Raji (cell line): Measurements from ENCODE around the gene SIRPB2.

Experiments used
- POLR2A ChIP-seq: IDR thresholded peaks from 2 replicates; pipeline ENCODE4 v1.6.1; 2011; ENCODE audit warnings: low read depth, low read length, control low read depth; ENCODE audit not compliant: insufficient read depth

Gene SIRPB2

DNA sequence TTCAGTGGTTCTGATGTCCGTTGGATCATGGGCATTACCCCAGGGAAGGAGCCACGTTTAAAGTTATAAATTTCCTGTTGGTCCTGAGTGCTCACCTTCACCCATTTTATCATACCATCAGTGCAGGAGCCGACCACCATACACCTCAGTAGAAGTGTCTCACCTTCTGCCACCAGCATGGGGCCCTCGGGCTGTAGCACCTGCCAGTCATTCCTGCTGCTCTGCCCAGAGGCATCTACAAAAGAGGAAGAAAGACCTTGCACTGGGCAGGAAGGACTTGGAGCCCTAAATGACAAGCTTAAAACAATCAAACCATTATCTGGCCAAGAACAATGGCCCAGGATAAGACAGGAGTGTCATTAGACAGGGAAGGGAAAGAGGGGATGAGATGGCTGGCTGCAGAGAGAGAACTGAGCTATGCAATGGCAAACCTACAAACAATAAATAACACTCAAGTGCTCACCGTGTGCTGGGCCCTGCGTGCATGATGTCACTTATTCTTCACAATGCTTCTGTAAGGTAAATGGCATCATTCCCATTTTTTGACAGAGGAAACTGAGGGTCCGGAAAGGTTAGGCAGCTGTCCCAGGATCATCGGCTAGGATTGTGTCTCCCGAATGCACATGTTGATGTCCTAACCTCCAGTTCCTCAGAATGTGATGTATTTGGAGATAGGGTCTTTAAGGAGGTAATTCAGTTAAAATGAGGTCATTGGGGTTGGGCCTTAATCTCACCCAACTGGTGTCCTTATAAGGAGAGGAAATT, 11.2 kb downstream of the SIRPB2 start:
- TF ChIP-seq POLR2A, result no peak

GRCh38 chr20:1478566-1478965, 12.7 kb downstream of the SIRPB2 start:
- no peak for TF ChIP-seq POLR2A

DNA sequence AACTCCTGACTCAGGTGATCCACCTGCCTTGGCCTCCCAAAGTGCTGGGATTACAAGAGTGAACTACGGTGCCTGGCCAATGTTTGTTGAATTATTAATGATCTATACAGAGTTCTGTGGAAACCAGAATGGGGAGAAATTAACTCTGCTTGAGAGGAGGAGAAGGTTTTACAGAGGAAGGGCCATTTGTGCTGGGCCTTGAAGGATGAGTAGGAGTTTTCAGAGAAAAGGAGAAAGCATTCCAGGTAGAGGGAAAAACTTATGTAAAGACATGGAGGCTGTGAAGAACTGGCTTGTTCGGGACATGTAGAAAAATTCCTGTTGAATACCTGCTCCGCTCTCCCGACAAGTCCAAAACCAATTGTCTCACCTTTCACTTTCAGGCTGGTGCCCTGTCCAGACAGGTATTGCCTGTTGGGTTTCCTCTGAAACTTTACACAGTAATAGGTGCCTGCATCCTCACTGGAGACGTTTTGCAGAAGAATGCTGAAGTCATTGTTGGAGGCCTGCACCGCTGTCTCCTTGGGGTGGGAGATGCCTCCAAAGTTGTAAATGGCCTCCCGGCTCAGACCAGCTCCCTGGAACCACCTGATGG, 13.2 kb downstream of the SIRPB2 start:
- no peak for TF ChIP-seq POLR2A

- TF ChIP-seq POLR2A, result no peak
Observed at GRCh38 chr20:1474817-1475603, 16.2 kb downstream of the SIRPB2 start.

GRCh38 chr20:1474325-1474724, 16.9 kb downstream of the SIRPB2 start:
- TF ChIP-seq POLR2A, result no peak

DNA sequence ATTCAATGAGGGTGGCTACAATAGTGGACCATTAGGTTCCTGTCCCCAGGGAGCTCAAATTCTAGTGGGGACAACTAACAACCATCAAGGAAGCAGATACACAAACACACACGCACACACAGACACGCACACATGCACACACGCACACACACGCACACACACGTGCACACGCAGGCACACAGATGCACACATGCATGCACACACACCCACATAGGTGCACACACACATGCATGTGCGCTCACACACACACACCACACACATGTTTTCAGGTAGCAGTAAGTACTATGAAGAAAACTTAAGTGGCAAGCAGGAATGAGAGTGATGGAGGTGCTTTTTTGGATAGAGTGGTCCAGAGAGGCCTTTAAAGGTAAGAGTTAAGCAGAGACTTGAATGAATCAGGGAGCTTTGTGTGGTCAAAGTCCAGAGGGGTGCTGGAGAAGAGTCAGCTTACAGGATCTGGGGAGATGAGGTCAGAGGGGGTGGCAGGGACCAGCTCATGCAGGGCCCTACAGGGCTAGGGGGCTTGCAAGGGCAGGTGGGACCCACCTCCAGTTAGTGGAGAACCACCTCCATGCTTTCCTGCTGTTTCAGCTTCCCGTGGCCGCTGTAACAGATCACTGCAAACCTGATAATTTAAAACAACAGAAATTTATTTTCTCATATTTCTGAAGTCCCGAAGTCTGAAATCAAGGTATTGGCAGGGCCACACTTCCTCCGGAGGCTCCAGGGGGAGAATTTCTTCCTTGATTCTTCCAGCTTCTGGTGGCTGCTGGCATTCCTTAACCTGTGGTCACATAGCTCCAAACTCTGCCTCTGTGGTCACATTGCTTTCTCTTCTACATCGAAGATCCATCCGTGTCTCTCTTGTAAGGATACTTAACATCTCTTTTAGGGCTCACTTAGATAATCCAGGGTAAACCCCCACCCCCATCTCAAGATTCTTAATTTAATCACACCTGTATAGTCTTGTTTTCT, 17.7 kb downstream of the SIRPB2 start:
- no peak for TF ChIP-seq POLR2A

DNA sequence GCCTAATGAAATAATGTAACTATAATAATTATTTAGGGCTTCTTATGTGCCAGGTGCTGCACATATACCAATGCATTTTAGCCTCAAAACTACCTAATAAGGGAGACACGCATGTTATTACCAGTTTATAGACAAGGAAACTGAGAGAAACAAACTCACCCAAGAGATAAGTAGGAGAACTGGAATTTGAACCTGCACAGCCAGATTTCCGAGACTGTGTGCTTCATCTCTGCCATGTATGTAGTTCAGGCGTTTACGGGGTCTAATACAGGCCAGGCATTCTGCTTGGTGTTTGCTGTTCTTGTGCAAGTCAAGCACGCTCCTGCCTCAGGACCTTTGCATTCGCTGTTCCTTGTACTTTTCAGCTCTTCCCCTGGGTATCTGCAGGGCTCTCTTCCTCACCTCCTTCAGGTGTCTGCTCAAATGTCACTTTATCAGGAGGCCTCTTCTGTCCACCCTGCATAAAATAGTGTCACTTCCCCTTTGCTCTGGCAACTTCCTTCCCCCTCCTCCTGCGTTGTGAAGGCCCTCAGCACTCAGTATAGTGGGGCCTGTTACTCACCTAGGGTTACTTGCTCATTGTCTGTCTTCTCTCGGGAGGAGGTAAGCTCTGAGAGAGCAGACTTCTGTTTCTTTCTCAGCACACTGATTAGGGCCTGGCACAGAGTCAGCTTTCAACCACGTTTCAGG, 18.5 kb downstream of the SIRPB2 start:
- TF ChIP-seq POLR2A, result no peak

DNA sequence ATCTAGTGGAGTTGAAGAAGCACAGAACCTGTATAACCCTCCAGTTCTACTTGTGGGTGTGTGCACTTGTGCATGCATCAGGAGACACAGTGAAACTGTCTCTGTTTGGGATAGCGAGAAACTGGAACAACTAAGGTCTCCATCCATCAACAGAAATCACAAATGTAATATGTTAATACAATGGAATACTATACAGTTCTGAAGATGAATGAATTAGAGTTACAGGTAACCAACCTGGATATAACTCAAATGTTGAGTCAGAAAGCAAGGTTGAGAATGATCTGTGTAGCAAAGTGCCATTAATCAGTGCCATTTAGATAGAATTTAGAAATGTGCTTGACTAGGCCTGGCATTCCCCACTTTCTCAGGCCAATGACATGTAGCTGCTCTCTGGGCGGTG, 20.0 kb downstream of the SIRPB2 start:
- no peak for TF ChIP-seq POLR2A

DNA sequence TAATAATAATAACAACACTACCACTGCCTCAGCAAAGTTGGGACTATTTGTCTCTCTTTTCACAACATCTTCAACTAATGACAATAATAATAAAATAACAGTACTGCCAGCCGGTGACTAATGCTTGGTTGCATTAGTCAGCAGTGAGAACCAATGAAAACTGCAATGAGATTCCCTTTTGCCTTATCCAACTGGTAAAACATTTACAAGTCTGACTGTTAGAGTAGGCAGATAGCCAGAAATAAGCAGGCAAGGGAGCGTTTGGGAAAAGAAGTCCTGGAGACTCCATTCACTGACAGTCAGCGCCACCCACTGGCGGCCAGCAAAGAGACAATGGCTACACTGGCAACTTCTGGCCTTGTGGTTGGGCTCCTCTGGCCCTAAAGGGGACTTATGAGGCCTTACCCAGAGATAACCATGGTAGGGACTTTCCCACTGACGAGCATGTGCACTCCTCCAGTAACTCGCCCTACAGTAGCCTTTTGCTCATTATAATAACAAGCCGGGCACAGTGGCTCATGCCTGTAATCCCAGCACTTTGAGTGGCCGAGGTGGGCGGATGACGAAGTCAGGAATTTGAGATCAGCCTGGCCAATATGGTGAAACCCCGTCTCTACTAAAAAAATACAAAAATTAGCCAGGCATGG, 21.2 kb downstream of the SIRPB2 start:
- TF ChIP-seq POLR2A, result no peak

DNA sequence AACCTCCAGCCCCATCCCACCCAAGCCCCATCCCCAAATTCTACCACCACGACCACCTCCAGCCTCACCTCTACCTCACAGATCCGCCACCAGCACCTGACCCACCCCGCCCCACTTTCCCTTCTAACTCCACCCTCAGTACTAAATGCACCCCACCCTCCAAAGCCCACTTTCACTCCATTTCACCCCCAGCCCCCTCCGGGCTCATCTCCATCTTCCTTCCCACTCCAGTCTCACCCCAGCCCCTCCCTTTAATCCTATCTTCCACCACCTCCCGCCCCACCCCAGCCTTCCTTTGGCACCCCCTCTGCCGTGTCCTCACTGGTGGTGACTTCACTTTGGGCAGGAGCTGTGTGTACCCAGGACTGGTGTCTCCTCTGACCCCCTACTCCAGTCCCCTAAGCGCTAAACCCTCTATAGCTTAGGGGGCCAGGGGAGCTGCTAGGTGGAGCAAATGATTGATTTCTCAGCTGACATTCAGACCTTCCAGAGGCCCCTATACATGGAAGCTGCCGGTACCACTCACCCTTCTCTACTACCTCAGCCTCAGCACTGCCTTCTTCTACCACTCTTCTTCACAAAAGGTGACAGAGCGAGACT, 21.8 kb downstream of the SIRPB2 start:
- TF ChIP-seq POLR2A, result no peak

DNA sequence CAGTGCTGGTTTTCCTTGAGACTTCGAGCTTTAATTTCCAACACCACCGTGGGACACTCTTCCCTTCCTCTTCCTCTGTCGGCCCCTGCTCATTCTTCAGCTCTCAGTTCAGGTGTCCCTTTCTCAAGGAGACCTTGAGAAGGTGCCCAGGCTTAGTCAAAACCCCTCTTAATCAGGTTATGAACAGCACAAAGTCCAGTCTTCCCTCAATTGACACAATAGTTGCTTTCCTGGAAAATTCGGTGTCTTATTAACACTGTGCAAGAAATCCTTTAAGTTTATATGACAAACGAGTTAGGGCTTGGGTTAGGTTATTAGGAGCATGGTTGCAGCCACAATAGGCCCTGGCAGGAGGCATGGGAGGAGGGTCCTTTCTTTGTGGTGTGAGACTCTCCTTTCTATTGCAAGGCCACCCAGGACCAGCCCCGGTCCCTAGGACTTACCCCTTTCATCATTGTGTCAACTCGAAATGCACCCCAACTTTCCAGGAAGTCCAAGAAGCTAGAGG, 23.0 kb downstream of the SIRPB2 start:
- no peak for TF ChIP-seq POLR2A

- TF ChIP-seq POLR2A, result no peak
Observed at GRCh38 chr20:1467355-1468116, 23.7 kb downstream of the SIRPB2 start.

DNA sequence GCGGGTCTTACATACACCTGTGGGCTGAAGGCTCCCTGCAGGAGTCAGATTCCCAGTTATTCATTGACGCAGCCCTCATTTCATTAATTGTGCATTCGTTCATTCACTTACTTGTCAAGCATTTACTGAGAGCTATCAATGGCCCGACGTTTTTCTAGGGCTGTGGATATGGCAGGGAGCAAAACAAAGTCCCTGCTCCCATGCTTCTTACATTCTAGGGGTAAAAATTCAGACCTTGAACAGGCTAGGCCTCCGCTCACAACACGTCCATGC, 24.2 kb downstream of the SIRPB2 start:
- TF ChIP-seq POLR2A, result no peak
